HCT116 (cell line): ENCODE results near the gene TMF1. TPM values are rescaled to one million over a fixed set of nuclear protein-coding genes. Genes with fewer than 3 reads are reported as not detected.
A peak's percentile ranks its signal among the peaks of the same experiment; 100 is the strongest.

Source experiments
- ATAC-seq: fragments of 200-7000 bp; cut with Tn5 transposase; 2 replicates; pipeline ENCODE4 v1.9.1; 2020; ENCODE audit warnings: mild to moderate bottlenecking, moderate library complexity
- BruUV-seq: library from RNA; stranded (reverse); fragments of 400-500 nt; replicated peaks from 2 replicates; lab custom pipeline; 2021; lab: Mats Ljungman, UMichigan
- CTCF ChIA-PET: fragments of 300-600 bp; sonication (Branson Sonifier 250); formaldehyde crosslinking; loops from one replicate; lab custom pipeline; 2021; ENCODE audit warnings: antibody characterized with exemption; lab: Charles Lee
- POLR2A ChIA-PET: fragments of 300-600, 350-600 bp; sonication (Branson Sonifier 250); formaldehyde crosslinking; loops from one replicate; lab custom pipeline; 2021; ENCODE audit warnings: antibody characterized with exemption; lab: Charles Lee
- RAD21 ChIA-PET, 2 experiments: fragments of 300-600 bp; sonication (Branson Sonifier 250); formaldehyde crosslinking; loops; one replicate each; lab custom pipeline; 2023; ENCODE audit warnings: low total read pairs in 2 of 2; ENCODE audit not compliant: uncharacterized antibody in 2 of 2, unreplicated experiment in 2 of 2, low non-redundant PET in 1 of 2; lab: Charles Lee
- DNase-seq: peaks from one replicate; pipeline ENCODE4 v3.0.0-alpha.2; 2010; ENCODE audit warnings: low read depth, low spot score
- H2AFZ ChIP-seq: fragments of 200-600 bp; shearing (Covaris generic), sonication (generic); 2 replicates; pipeline ENCODE4 v1.6.1; 2017; ENCODE audit warnings: low read depth, mixed run types, mixed read lengths, antibody characterized with exemption, low read length; ENCODE audit not compliant: poor library complexity, severe bottlenecking
- H3K27ac ChIP-seq: 2 replicates; pipeline ENCODE4 v1.5.1; 2012; ENCODE audit warnings: low read depth, low read length
- H3K27me3 ChIP-seq: fragments of 200-600 bp; sonication (generic); 2 replicates; pipeline ENCODE4 v1.6.1; 2016; ENCODE audit warnings: mixed run types, low read length, mixed read lengths; ENCODE audit not compliant: insufficient read depth
- H3K36me3 ChIP-seq, 2 experiments: fragments of 200-500 bp in 1 of 2; fragments of 200-600 bp in 1 of 2; sonication (Bioruptor generic) in 1 of 2; sonication (generic) in 1 of 2; 2 replicates each; pipeline versions ENCODE4 v1.5.1 to v1.6.1; 2014 to 2016; ENCODE audit warnings: low read length in 2 of 2, inconsistent platforms in 1 of 2, mixed read lengths in 1 of 2, mixed run types in 1 of 2; ENCODE audit not compliant: insufficient read depth in 2 of 2, control insufficient read depth in 1 of 2
- H3K4me1 ChIP-seq, 2 experiments: fragments of 200-600 bp in 1 of 2; sonication (generic) in 1 of 2; 2 replicates each; pipeline versions ENCODE4 v1.5.1 to v1.6.1; 2012 to 2017; ENCODE audit warnings: low read length in 2 of 2, inconsistent platforms in 1 of 2, mild to moderate bottlenecking in 1 of 2, mixed read lengths in 1 of 2, mixed run types in 1 of 2, moderate library complexity in 1 of 2; ENCODE audit not compliant: insufficient read depth in 2 of 2, control insufficient read depth in 1 of 2
- H3K4me2 ChIP-seq: fragments of 200-600 bp; sonication (generic); 2 replicates; pipeline ENCODE4 v1.6.1; 2017; ENCODE audit warnings: mixed run types, low read length, mixed read lengths
- H3K4me3 ChIP-seq, 2 experiments: fragments of 200-600 bp in 1 of 2; sonication (generic) in 1 of 2; replicated peaks in 1 of 2; 2 replicates each; pipeline ENCODE4 v1.5.1; 2011 to 2016; ENCODE audit warnings: low read length in 2 of 2, control low read depth in 1 of 2, low read depth in 1 of 2, mild to moderate bottlenecking in 1 of 2, mixed read lengths in 1 of 2, mixed run types in 1 of 2
- H3K79me2 ChIP-seq: fragments of 200-600 bp; sonication (generic); 2 replicates; pipeline ENCODE4 v1.6.1; 2017; ENCODE audit warnings: mild to moderate bottlenecking, mixed run types, low read length, moderate library complexity, mixed read lengths; ENCODE audit not compliant: insufficient read depth
- H3K9ac ChIP-seq: fragments of 200-600 bp; sonication (generic); 2 replicates; pipeline ENCODE4 v1.6.1; 2016; ENCODE audit warnings: low read length, mixed read lengths
- H3K9me2 ChIP-seq: fragments of 200-600 bp; sonication (generic), shearing (Covaris generic); 2 replicates; pipeline ENCODE4 v1.6.1; 2017; ENCODE audit warnings: mixed run types, mild to moderate bottlenecking, moderate library complexity; ENCODE audit not compliant: insufficient read depth
- H3K9me3 ChIP-seq, 2 experiments: fragments of 200-500 bp in 1 of 2; fragments of 200-600 bp in 1 of 2; sonication (Bioruptor generic) in 1 of 2; sonication (generic) in 1 of 2; 2 replicates each; pipeline ENCODE4 v1.6.1; 2014 to 2017; ENCODE audit warnings: low read length in 2 of 2, mixed read lengths in 2 of 2, inconsistent platforms in 1 of 2, low read depth in 1 of 2, mild to moderate bottlenecking in 1 of 2, mixed run types in 1 of 2, moderate library complexity in 1 of 2; ENCODE audit not compliant: control insufficient read depth in 1 of 2, insufficient read depth in 1 of 2
- H4K20me1 ChIP-seq: fragments of 200-600 bp; sonication (generic), shearing (Covaris generic); 2 replicates; pipeline ENCODE4 v1.6.1; 2017; ENCODE audit warnings: mixed run types, mild to moderate bottlenecking, moderate library complexity; ENCODE audit not compliant: insufficient read depth
- ATF3 ChIP-seq: IDR thresholded peaks from 2 replicates; pipeline ENCODE4 v1.6.1; 2012
- CBX3 ChIP-seq: IDR thresholded peaks from 2 replicates; pipeline ENCODE4 v1.6.1; 2012; ENCODE audit warnings: low read depth
- CEBPB ChIP-seq: IDR thresholded peaks from 2 replicates; pipeline ENCODE4 v1.6.1; 2012; ENCODE audit warnings: low read depth
- EGR1 ChIP-seq: IDR thresholded peaks from 2 replicates; pipeline ENCODE4 v1.6.1; 2012; ENCODE audit warnings: low read depth
- ELF1 ChIP-seq: IDR thresholded peaks from 2 replicates; pipeline ENCODE4 v1.6.1; 2012; ENCODE audit warnings: low read depth, borderline replicate concordance
- EZH2 ChIP-seq: fragments of 200-600 bp; sonication (generic); IDR thresholded peaks from 2 replicates; pipeline ENCODE4 v1.6.1; 2017; ENCODE audit warnings: antibody characterized with exemption, mixed run types
- EZH2phosphoT487 ChIP-seq: fragments of 200-600 bp; IDR thresholded peaks from 2 replicates; pipeline ENCODE4 v1.6.1; 2018; ENCODE audit warnings: antibody characterized with exemption, borderline replicate concordance
- POLR2A ChIP-seq: IDR thresholded peaks from 2 replicates; pipeline ENCODE4 v1.7.0; 2011; ENCODE audit warnings: borderline replicate concordance; ENCODE audit not compliant: insufficient read depth, insufficient read length; ENCODE audit errors: extremely low read depth
- POLR2AphosphoS5 ChIP-seq: IDR thresholded peaks from 2 replicates; pipeline ENCODE4 v1.6.1; 2011; ENCODE audit warnings: mild to moderate bottlenecking, low read depth, low read length, moderate library complexity
- SIN3A ChIP-seq: IDR thresholded peaks from 2 replicates; pipeline ENCODE4 v1.6.1; 2012; ENCODE audit warnings: low read depth
- SP1 ChIP-seq: IDR thresholded peaks from 2 replicates; pipeline ENCODE4 v1.6.1; 2012; ENCODE audit warnings: low read depth
- TCF7L2 ChIP-seq: IDR thresholded peaks from 2 replicates; pipeline ENCODE4 v1.7.0; 2011; ENCODE audit warnings: borderline replicate concordance, inconsistent platforms; ENCODE audit not compliant: insufficient read depth, insufficient read length; ENCODE audit errors: extremely low read depth
- ZBTB33 ChIP-seq: IDR thresholded peaks from 2 replicates; pipeline ENCODE4 v1.6.1; 2011; ENCODE audit warnings: mild to moderate bottlenecking, low read length, moderate library complexity; ENCODE audit not compliant: insufficient replicate concordance; ENCODE audit errors: extremely low read depth
- ZFX ChIP-seq: fragments of 450-650 bp; IDR thresholded peaks from 2 replicates; pipeline ENCODE4 v1.6.1; 2017
- intact Hi-C: fragments of 100-400 bp; cut with micrococcal nuclease; formaldehyde crosslinking; loops from 2 replicates; pipeline ENCODE4 v1.10.0; 2022
- total RNA-seq: library from RNA; stranded (reverse); gene quantifications from one replicate; pipeline ENCODE4 v1.2.1, GENCODE V29; 2021; ENCODE audit not compliant: unreplicated experiment

TMF1 gene
- total RNA-seq, 1 experiment from 2014 or later, result 27.3 TPM

- ATAC-seq, result no peak
- RAD21 ChIA-PET, result no interaction called here
- Histone ChIP-seq H4K20me1 (no peaks in the 10 kb centered on the region), H3K79me2 (peaks cover 41% of the 10 kb centered on the region), H3K4me3 (no peak overlapping the region)
- intact Hi-C loops, result no loop called here
- no peak for TF ChIP-seq SP1
- no peak for TF ChIP-seq CBX3
- no peak for TF ChIP-seq EZH2
- no peak for TF ChIP-seq ZFX
- no peak for TF ChIP-seq EZH2phosphoT487
- TF ChIP-seq CEBPB, result no peak
- TF ChIP-seq ZBTB33, result no peak
- no peak for TF ChIP-seq ATF3
- no peak for TF ChIP-seq EGR1
- TF ChIP-seq POLR2AphosphoS5, result no peak
- TF ChIP-seq SIN3A, result no peak
- no peak for TF ChIP-seq ELF1
- no peak for TF ChIP-seq TCF7L2
- TF ChIP-seq POLR2A, result no peak
- TF ChIP-seq, all 23 proteins: peak for 0
- no peaks in the 10 kb centered on the region for H3K27me3 ChIP-seq
- POLR2A ChIA-PET, result no interaction called here
- peak overlapping the region; percentile 40 for H3K4me2 ChIP-seq
- H3K36me3 ChIP-seq, result no peaks in the 10 kb centered on the region
- H2AFZ ChIP-seq, result peak overlapping the region; percentile 62
- CTCF ChIA-PET, result no interaction called here
- no peak overlapping the region for H3K27ac ChIP-seq
- H3K9me3 ChIP-seq, result no peaks in the 10 kb centered on the region
- no peak for DNase-seq
- peaks cover 35 to 64% of the 10 kb centered on the region in 2 experiments for H3K4me1 ChIP-seq
- no TSS peak for BruUV-seq
- no peak overlapping the region for H3K9ac ChIP-seq
- H3K9me2 ChIP-seq, result no peaks in the 10 kb centered on the region
Measured at GRCh38 chr3:69082361-69082760, 30.2 kb upstream of the TMF1 start.
